Esophagus muscularis mucosa (tissue), 4 donors: ENCODE results near the gene DMGDH.

Experiments used
- EP300 ChIP-seq: sonication (generic); formaldehyde crosslinking; IDR thresholded peaks from one replicate; pipeline ENCODE4 v1.6.1; 2017; ENCODE audit warnings: antibody characterized with exemption
- POLR2A ChIP-seq: fragments of 450-650 bp; IDR thresholded peaks from one replicate; pipeline ENCODE4 v1.6.1; 2017; ENCODE audit warnings: antibody characterized with exemption, moderate library complexity, mild to moderate bottlenecking, low read depth
- POLR2AphosphoS5 ChIP-seq, 2 donors: sonication (generic); formaldehyde crosslinking; IDR thresholded peaks; one replicate each; pipeline ENCODE4 v1.6.1; 2017; ENCODE audit warnings: antibody characterized with exemption in 2 of 2
- TF ChIP-seq, protein P1 (sequence below), 3 experiments: fragments of 200-600 bp in 2 of 3; fragments of 450-650 bp in 1 of 3; sonication (generic) in 2 of 3; IDR thresholded peaks; one replicate each; pipeline ENCODE4 v1.5.1; 2017 to 2019; ENCODE audit warnings: antibody characterized with exemption in 3 of 3, mild to moderate bottlenecking in 2 of 3, moderate library complexity in 1 of 3

DNA sequence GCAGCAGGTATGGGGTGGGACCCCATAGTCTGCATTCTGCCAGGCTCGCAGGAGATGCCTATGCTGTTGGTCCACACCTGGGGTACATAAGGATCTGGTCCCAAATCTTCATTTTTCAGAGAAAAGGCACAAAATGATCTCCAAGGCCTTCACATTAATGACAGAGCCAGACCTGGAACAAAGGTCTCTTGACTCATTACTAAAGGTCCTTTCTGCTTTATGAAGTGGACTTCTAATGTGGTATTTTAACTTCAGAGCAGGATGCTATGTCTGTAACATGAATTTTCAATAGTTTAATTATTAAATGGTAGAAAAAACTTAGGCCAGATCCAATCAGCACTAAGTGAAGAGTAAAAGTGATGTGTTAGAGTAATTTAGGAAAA lies 38.0 kb downstream of the DMGDH start:
- no peak for TF ChIP-seq POLR2AphosphoS5 (IDR thresholded peaks at IDR 0.05)
- TF ChIP-seq, protein P1, sequence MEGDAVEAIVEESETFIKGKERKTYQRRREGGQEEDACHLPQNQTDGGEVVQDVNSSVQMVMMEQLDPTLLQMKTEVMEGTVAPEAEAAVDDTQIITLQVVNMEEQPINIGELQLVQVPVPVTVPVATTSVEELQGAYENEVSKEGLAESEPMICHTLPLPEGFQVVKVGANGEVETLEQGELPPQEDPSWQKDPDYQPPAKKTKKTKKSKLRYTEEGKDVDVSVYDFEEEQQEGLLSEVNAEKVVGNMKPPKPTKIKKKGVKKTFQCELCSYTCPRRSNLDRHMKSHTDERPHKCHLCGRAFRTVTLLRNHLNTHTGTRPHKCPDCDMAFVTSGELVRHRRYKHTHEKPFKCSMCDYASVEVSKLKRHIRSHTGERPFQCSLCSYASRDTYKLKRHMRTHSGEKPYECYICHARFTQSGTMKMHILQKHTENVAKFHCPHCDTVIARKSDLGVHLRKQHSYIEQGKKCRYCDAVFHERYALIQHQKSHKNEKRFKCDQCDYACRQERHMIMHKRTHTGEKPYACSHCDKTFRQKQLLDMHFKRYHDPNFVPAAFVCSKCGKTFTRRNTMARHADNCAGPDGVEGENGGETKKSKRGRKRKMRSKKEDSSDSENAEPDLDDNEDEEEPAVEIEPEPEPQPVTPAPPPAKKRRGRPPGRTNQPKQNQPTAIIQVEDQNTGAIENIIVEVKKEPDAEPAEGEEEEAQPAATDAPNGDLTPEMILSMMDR (IDR thresholded peaks at IDR 0.05), result no peak
- no peak for TF ChIP-seq POLR2A
- no peak for TF ChIP-seq EP300
